Chondrocyte (in vitro differentiated cells): Measurements from ENCODE around the gene KDM5A. TPM values are rescaled to one million over a fixed set of nuclear protein-coding genes. Genes with fewer than 3 reads are reported as not detected.

Experiments used
- DNase-seq: peaks from one replicate; pipeline ENCODE4 v3.0.0; 2021; ENCODE audit warnings: mixed read lengths, low spot score
- H3K27ac Mint-ChIP-seq: one replicate; pipeline ENCODE4 v1.8.0; 2021; ENCODE audit warnings: mild to moderate bottlenecking, moderate library complexity, mixed read lengths; ENCODE audit not compliant: unreplicated experiment
- H3K27me3 Mint-ChIP-seq: 2 replicates; pipeline ENCODE4 v1.8.0; 2021; ENCODE audit warnings: low read depth, mixed read lengths
- H3K36me3 Mint-ChIP-seq: 2 replicates; pipeline ENCODE4 v1.8.0; 2021; ENCODE audit warnings: low read depth, mixed read lengths
- H3K4me1 Mint-ChIP-seq: 2 replicates; pipeline ENCODE4 v1.8.0; 2021; ENCODE audit warnings: low read depth, mild to moderate bottlenecking, mixed read lengths
- H3K4me3 Mint-ChIP-seq: one replicate; pipeline ENCODE4 v1.8.0; 2021; ENCODE audit warnings: mild to moderate bottlenecking, moderate library complexity, mixed read lengths; ENCODE audit not compliant: unreplicated experiment
- H3K9me3 Mint-ChIP-seq: 2 replicates; pipeline ENCODE4 v1.8.0; 2021; ENCODE audit warnings: low read depth, mixed read lengths
- CTCF ChIP-seq: fragments of 200-600 bp; sonication (generic); IDR thresholded peaks from 2 replicates; pipeline ENCODE4 v1.5.0; 2021; ENCODE audit warnings: antibody characterized with exemption, mild to moderate bottlenecking, moderate library complexity
- total RNA-seq: library from RNA; stranded (reverse); gene quantifications from 3 replicates; pipeline ENCODE4 v1.2.1, GENCODE V29; 2021

KDM5A gene
- total RNA-seq, 1 donor from 2014 or later, result 65.0 TPM

GRCh38 chr12:252636-253035, 136.5 kb downstream of the KDM5A start:
- no peak overlapping the region for H3K27ac Mint-ChIP-seq
- DNase-seq, result no peak

GRCh38 chr12:247271-247670, 141.8 kb downstream of the KDM5A start:
- TF ChIP-seq CTCF, result no peak
- no peak overlapping the region for H3K4me3 Mint-ChIP-seq

More at GRCh38 chr12:252636-253035, 136.5 kb downstream of the KDM5A start:
- Mint-ChIP-seq H3K27me3 (peaks cover 37% of the 10 kb centered on the region), H3K4me3 (no peak overlapping the region), H3K4me1 (no peaks in the 10 kb centered on the region), H3K9me3 (peaks cover 6% of the 10 kb centered on the region), H3K36me3 (no peaks in the 10 kb centered on the region)
- TF ChIP-seq CTCF, result no peak

GRCh38 chr12:243381-243780, 145.7 kb downstream of the KDM5A start:
- Mint-ChIP-seq H3K4me1 (no peaks in the 10 kb centered on the region), H3K27ac (no peak overlapping the region), H3K27me3 (peaks cover 28% of the 10 kb centered on the region), H3K36me3 (peaks cover 4% of the 10 kb centered on the region), H3K4me3 (no peak overlapping the region), H3K9me3 (peaks cover 18% of the 10 kb centered on the region)
- DNase-seq, result no peak
- TF ChIP-seq CTCF, result no peak

More at GRCh38 chr12:247271-247670, 141.8 kb downstream of the KDM5A start:
- no peak overlapping the region for H3K27ac Mint-ChIP-seq
- H3K9me3 Mint-ChIP-seq, result peaks cover 18% of the 10 kb centered on the region
- no peaks in the 10 kb centered on the region for H3K4me1 Mint-ChIP-seq
- no peak for DNase-seq
- H3K36me3 Mint-ChIP-seq, result peaks cover 4% of the 10 kb centered on the region
- peaks cover 32% of the 10 kb centered on the region for H3K27me3 Mint-ChIP-seq

- H3K4me3 Mint-ChIP-seq, result no peak overlapping the region
- H3K27me3 Mint-ChIP-seq, result peaks cover 23% of the 10 kb centered on the region
- DNase-seq, result no peak
- TF ChIP-seq CTCF, result no peak
- peaks cover 12% of the 10 kb centered on the region for H3K9me3 Mint-ChIP-seq
- H3K27ac Mint-ChIP-seq, result no peak overlapping the region
- no peaks in the 10 kb centered on the region for H3K4me1 Mint-ChIP-seq
- H3K36me3 Mint-ChIP-seq, result peaks cover 4% of the 10 kb centered on the region
Measured at GRCh38 chr12:242496-242895, 146.6 kb downstream of the KDM5A start.

- no peak for DNase-seq
- H3K27ac Mint-ChIP-seq, result no peak overlapping the region
Measured at GRCh38 chr12:241266-241665, 147.9 kb downstream of the KDM5A start.

More at GRCh38 chr12:241266-241665, 147.9 kb downstream of the KDM5A start:
- peaks cover 6% of the 10 kb centered on the region for H3K9me3 Mint-ChIP-seq
- no peak for TF ChIP-seq CTCF
- peaks cover 23% of the 10 kb centered on the region for H3K27me3 Mint-ChIP-seq
- no peaks in the 10 kb centered on the region for H3K4me1 Mint-ChIP-seq
- no peaks in the 10 kb centered on the region for H3K36me3 Mint-ChIP-seq
- H3K4me3 Mint-ChIP-seq, result no peak overlapping the region
